ENCODE data around the gene IMMT.

- TF ChIP-seq CTCF (IDR thresholded peaks at IDR 0.05) (no peak), POLR2A (IDR thresholded peaks at IDR 0.05) (no peak)
Measured at GRCh38 chr2:86174445-86174844, 20.8 kb downstream of the IMMT start.
